Hematopoietic multipotent progenitor cell (in vitro differentiated cells): ENCODE results near the gene ADM2. TPM values are rescaled to one million over a fixed set of nuclear protein-coding genes. Genes with fewer than 3 reads are reported as not detected.

ENCODE experiments used
- DNase-seq, 3 donors: peaks; one replicate each; pipeline ENCODE4 v3.0.0-alpha.2; 2011 to 2015; ENCODE audit warnings: low read depth in 2 of 3, low spot score in 2 of 3
- total RNA-seq: library from RNA; depleted of rRNA; stranded (reverse); fragments of >200 nt; gene quantifications from one replicate; pipeline ENCODE4 v1.2.3, GENCODE V29; 2012

The ADM2 gene
- total RNA-seq, 1 donor, result 0.54 TPM

DNA sequence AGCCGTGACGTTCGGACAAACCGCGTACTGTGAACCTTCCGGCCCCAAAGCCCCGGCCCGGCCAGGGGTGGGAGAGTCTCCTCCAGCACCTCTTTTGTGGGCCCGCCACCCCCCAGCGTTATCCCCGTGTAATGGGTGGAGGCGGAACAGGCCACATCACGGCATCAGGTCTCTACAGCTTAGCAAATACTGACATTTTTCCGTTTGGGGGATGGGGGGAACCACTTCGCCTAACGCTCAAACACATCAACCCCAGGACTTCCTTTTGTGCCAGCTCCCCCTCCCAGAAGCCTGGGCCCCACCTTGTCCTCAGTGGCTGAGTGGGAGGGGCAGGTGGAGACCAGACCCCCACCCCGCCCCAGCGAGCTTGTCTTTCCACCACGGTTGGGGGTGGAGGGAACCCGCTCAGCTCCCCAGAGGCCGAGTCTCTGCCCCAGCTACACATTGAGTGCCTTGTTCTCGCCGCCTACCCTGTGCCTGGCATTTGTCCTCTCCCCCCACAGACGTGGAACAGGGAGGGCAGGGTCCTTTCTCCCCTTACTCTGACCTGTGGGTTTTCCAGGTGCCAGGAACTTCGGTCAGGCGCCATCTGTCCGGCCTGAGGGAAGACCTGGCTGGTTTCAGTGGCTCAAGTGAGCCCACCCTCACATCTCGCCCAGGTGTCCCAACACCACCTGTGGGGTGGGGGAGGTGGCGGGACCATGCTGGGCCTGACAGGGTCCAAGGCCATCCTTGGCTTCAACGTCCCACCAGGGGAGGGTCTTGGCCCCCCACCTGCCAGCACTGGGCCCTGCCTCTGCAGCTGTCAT, 36.1 kb upstream of the ADM2 start:
- DNase-seq, result peak in 1 of 3 donors; percentile 73

DNA sequence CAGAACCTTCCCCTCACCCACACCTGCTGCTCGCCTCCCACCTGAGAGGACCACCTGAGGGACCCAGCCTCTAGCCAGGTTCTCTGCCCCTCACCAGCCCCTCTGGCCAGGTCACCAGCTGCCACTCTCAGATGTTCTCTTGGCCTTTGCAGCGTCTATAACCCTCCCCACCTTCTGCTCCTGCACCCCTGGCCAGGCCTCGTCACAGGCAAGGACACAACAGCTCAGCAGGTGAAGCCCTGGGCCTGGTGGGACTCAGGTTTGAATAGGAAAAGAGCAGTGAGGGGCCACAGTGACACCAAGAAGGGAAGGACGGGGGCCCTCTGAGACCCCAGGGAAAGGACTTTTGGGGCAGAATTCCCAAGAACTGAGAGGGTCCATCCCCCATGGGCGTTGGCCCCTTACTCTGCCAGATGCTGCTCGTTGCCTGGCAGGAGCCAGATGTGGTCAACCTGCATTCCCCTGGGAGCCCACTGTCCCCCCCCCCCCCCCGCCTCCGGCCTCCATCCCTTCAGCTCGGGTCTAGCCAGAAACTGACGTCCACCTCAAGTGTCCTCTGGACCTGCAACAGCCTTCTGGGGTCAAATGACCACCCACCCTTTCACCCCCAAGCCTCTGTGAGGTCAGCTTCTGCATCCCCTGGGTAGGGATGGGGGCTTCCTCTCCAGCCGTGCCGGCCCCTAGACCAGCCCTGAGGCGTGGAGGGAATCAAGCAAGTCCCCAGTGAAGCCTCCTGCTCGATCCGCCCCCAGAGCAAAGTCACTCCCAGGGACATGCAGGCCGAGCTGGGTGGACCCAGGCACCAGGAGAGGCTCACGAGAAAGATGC, 35.2 kb upstream of the ADM2 start:
- no peak for DNase-seq

DNA sequence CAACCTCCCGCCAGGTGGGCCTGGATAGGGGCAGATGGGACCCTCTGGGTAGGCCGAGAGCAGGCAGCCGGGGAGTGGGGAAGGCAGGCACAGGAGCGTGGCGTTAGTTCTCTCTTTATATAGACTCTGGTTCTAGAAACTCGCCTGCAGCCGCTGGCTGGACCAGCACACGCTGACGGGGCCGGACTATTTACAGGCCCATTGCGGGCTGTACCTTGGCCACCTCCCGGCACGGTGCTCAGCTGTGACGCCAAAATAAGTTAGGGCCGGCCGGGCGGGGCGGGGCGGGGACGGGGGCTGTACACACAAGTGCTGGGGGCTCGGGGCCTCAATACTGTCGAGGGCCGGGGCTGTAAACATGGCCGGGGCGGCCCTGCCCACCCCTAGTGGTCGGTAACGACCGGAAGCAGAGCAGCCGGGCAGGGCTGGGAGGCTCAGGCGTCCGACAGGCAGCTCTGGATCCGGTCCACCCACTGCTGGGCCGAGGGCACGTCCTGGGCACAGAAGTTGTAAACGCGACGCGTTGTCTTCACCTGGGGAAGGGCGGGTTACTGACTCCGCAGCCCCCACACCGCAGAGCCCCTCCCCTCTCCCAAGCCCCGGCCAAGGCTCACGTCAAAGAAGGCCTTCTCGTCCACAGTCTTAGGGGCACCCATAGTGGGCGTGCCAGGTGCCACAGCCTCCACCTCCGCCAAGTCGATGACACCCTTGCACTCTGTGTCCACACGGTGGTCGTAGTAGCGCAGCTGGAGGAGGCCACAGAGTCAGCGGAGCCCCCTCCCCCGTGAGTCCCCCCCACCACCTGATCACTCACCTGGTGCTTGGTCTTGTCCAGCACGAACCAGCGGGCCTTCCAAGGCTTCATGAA, 34.4 kb upstream of the ADM2 start:
- no peak for DNase-seq

DNA sequence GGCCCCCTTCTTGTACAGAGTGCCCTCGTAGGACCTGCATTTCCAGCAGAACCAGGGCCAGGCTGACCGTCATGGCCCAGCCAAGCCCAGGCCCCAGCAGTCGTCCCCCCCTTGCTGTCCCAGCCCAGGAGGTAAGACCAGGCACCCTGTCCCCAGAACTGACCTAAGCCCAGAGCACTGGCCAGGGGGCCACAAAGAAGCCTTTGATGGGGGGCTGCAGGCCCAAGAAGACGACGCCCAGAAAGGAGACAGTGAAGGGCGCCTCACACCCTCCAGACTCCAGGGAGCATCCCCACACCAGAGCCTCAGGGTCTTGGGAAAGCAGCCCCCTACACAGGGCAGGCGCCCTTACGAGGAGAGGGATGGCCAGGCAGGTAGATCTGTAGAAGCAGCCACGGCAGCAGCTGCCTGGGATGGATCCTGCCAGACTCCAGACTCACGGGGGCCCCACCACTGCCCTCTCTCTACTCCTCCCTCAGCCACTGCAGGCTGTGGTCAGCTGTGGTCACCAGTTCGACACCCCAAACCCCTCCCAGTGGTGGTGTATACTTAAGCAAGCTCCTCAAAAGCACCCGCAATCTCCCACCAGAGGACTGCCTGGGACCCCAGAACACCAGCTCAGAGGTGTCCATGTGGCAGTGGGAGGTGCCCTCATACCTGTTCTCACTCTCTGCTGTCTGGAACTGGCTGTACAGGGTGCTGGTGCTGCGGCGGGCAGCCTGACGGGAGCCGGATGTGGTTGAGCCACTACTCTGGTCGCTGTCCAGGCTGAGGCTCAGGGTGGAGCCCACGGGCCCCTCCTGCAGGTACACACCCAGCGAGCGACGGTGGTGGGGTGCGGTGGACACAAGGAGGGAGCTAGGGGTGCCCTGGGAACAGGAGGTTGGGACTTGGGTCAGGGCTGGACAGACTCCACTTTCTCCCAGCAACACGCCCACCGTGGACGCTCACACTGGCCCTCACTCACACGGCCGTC, 33.5 kb upstream of the ADM2 start:
- DNase-seq, result no peak

DNA sequence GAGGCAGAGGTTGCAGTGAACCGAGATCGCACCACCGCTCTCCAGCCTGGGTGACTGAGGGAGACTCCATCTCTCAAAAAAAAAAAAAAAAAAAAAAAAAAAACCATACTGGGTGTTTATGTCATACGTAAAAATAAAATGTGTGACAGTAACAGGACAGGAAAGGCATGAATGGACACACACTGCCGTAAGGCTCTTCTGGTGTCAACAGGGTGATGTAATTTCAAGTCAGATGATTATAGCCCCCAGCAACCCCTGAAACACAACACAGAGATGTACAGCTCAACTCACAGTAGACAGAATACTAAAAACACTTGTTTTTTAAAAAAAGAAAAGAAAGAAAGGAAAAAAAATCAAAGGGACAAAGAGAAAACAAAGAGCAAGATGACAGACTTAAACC, 28.7 kb upstream of the ADM2 start:
- DNase-seq, result no peak

DNA sequence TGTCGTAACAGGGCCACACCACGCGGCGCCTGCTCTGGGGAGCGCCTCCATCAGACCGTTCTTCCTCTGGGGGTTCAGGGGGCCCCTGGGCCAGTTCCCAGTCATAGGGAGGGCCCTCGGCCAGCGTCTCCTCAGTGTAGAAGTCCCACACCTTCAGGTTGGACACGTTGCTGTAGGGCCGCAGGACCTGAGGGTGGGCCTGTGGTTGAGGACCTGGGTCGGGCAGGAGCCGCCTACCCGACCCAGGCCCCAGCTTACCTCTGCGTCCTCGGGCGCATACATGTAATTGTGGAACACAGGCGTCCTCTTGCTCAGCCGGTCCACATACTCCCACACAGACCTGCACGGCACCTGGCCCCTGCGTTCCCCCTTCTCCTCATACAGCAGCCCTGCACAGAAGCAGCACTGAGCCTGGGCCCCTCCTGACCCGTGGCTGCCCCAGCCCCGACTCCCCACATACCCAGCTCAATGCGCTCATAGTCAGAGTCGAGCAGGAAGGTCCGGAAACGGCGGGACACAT, 26.7 kb upstream of the ADM2 start:
- no peak for DNase-seq

DNA sequence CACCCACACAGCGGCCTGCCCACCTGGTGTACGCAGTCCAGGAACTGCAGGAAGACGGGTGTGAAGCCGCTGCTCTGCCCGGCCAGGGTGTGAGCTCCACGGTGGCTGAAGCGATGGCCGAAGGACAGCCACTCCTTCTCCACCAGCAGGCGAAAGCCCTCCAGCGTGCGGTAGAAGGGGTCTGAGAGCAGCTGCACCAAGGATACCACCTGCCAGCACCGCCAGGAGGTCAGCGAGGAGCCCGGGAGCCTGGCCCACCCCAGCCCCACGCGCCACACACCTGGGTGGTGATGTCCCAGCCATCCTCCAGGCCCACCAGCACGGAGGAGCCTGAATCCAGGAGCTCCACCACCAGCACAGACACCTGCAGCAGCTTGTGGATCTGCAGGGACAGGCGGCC, 26.1 kb upstream of the ADM2 start:
- DNase-seq, result no peak

DNA sequence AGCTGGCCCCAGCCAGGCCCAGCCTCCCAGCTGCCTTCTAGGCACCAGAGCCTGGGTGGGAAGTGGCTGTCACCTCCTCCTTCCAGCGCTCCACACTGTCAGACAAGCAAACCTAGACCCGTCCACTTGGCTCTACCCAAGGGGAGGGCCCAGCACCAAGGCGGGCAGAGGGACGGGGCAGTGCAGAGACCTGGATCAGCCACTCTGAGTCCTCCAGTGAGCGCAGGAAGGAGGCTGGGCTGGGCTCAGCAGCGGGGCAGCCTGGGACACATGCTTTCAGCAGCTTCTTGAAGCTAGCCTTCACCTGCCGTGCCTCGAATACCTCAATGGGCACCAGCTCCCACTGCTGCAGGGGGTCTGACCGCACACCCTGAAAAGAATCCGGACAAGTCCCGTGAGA, 25.3 kb upstream of the ADM2 start:
- no peak for DNase-seq

DNA sequence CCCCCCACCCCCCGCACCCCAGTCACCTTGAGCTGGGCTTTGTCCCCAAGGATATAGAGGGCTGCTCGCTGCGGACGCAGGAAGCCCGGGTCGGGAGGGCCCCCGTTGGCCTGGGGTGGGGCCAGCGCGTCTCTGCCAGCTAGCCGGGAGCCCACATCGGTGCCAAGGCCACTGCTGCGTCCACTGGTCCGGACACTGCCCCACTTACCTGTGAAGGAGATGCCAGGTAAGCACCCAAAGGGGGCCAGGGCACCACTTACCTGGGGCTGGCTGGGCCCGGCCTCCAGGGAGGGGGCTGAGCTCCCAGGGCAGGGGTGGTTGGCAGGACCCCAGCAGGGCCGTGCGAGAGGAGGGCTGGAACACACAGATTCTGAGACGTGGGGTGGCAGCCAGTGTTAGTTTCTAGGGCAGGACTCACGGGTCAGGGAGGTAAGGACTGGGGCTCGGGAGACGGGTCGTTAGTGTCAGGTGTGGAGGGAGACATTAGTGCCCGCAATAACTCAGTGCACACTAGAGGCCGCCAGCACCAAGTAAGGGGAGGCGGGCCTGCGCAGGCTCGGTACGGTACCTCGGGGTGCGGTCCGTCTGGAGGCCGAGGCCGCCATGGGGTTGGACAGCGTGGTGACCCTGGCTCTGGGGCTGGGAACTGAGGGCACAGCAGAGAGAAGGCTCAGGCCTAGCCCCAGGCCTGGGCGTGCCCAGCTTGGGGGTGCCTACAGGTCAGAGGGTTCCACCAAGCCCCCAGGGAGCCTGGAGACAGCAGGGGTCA, 24.7 kb upstream of the ADM2 start:
- DNase-seq, result peak in 1 of 3 donors; percentile 19

DNA sequence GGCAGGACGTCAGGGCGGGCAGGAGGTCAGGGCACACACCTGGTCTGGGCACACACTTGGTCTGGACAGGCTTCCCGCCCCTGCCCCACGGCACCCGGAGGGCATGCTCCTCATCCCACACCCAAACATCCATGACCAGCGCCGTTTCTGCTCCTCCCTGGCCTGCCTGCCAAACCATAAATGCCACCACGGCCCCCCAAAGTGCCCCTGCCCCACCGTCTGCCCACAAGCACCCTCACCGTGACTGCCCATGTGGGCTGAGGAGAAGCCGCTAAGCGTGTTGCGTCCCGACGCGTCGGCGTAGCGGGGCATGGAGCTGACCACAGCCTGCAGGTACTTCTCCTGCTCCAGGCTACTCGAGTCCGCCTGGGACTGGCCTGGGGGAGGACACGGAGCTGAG, 22.3 kb upstream of the ADM2 start:
- DNase-seq, result no peak

DNA sequence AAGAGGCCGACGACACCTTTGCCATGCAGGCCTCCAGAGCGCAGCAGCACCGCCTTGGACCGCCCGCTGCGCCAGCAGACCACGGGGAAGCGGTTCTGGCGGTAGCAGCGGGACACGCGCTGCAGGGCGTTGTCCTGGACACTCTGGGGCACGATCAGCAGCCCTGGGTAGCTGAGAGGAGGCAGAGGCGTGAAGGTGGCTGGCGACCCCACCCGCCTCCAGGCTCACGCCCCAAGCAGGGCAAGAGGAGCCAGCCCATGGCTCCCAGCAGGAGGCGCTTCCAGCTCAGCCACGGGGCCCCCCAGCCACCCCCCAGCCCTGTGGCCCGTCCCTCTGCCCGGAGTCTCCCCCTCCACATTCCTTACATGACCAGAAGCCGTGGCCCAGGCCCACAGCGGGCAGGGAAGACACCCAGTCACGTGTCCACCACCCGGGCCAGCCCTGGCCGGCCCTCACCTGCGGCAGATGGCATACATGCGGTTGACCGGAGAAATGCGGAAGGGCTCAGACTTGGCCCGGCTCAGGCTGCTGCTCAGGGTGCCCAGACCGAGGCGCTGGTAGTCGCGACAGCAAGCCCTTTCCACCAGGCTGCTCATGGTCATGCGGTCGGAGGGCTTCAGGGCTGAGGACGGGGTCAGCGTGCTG, 21.7 kb upstream of the ADM2 start:
- DNase-seq, result no peak

DNA sequence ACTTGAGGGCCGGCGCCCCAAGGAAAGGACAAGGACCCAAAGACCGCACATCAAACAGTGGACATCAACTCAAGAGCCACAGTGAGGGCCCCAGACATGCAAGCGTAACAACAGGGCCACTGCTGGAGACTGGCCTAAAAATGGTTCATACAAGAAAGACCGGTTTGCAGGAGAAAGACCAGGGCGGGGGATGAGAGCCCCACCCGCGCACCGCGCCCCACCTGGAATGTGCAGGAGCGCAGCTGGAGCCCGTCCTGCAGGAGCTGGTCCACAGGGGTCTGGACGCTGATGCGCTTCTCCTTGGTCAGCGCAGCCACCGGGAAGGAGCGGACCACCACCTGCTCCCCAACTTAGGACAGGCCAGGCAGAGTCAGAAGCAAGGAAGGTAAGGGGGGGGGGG, 20.4 kb upstream of the ADM2 start:
- no peak for DNase-seq

DNA sequence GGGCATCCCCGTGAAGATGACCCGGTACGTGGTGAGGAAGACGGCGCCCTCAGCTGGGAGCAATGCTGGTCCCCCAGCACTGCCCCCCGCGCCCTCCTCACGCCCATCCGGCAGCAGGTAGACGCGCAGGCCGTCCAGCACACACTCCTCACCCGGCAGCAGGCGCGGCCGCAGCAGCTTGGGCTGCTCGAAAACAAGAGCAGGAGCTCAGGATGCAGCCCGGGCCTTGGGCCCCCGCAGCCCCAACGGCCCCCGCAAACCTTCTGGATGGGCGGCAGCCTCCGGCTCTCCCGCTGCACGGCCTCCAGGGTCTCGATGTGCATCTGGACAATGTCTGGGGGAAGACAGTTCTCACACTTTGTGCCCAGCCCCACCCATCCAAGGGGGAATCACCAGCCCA, 19.8 kb upstream of the ADM2 start:
- no peak for DNase-seq

DNA sequence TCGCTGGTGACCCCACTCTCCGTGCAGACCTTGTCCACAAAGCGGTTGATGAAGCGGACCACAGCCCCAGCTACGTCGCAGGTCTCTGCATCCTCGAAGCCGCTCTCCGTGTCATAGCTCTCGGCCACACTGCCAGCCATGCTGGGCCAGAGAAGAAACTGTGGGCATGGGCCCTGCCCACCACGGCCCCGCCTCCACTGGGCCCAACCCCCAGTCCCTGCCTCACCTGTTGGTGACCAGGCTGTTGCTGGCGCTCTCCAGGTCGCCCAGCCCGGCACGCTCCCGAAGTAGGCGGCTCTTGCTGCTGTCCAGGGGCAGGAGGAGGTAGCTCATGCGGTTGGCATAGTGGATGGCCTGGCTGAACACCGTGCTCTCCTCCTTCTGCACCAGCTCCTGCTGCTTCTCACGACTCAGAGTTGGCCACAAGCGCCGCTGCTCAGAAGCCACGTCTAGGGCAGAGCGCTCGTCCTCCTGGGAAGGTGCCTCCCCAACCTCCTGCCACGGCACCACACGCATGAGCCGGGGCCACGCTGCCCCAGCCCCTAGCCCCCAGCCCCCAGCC, 19.3 kb upstream of the ADM2 start:
- no peak for DNase-seq

DNA sequence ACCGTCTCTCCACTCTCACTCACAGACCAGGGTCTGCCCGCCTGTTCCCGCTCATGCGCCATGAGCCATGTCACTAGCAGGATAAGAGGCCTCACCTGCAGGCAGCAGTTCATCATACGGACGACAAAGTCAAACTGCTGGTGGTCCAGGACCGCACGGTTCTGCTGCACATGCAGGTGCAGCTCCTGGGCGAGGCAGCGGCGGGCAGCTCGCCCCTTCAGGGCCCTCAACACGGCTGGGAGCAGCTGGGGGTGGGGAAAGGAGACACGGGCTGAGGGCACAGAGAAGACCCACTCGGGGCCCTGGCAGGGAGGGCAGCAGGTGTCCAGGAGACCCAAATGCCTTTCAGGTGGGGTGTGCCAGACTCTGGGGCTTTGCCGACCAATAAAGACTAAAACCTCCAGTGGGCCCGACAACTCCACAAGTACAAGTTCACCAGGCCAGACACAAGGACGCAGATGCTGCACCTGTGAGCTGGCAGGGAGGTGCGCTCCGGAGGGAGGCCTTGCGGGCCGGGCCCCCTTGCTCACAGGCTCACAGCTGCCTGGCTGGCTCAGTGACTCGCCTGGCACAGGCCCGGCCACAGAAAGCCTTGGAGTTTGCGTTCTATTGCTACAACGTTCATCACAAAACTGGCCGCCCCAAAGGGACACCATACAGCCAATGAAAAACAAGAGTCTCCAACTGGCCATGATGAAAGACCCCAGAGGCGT, 18.0 kb upstream of the ADM2 start:
- no peak for DNase-seq

DNA sequence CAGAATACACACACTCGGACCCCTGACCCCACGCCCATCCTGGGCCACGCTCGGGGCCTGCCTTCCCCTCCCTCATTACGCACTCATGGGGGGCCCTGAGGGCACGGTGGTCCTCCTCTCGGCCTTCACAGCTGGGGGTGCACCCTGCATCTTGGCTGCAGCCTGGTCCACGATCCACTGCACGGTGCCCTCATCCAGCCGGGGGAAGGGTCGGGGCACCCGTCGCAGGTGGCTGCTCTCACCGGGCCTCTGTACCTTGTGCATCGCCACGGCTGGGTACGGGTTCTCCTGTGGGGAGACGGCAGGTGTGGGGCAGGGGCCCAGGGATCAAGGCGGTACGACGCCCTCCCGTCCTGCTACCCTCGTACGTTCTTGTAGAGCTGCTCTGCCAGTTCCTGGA, 16.9 kb upstream of the ADM2 start:
- no peak for DNase-seq

DNA sequence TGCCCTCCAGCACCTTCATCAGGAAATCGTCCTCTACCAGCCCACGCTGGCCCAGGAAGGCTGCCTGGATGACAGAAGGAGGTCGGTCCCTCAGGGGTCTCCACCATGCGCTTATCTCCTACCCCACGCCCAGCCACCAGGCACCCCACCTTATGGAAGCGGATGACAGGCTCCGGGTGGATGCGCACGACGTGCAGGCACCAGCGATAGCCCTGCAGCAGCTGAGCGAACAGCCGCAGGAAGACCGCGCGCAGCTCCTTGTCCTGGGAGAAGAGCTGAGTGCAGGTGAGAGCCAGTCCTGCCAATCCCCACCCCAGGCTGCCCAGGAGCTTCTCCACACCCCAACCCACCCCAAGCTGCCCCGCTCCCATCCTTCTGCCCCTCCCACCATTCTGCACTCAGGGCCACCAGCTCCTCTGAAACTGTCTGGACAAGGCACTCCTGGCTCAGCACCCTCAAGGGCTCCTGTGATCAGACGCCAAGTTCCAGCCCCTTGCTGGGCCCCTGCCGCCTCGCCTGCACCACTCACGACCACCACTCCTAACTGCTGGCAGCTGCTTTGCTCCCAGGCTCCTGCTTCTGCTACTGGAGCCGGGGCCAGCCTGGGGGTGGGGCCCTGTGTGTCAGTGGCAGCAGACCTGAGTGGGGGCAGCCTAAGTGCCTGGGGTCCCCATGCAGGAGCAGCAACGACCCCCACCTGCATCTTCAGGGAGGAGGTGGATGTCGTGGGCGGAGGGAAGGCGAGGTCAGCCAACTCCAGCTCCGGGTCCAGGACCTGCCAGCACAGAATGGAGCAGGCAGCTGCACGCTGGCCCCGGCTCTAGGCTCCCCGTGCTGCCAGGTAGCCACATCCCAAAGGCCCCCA, 16.0 kb upstream of the ADM2 start:
- no peak for DNase-seq
